T follicular helper cell (primary cell): ENCODE data around the gene OR51B6.
"Not testable (repeated sequence)": the region's sequence is repeated elsewhere in the genome, so short reads cannot be mapped to it uniquely, and the experiment has no call there.

Source experiments
- DNase-seq: peaks from one replicate; pipeline ENCODE4 v3.0.0-alpha.2; 2020; ENCODE audit warnings: low read depth

Gene OR51B6

DNA sequence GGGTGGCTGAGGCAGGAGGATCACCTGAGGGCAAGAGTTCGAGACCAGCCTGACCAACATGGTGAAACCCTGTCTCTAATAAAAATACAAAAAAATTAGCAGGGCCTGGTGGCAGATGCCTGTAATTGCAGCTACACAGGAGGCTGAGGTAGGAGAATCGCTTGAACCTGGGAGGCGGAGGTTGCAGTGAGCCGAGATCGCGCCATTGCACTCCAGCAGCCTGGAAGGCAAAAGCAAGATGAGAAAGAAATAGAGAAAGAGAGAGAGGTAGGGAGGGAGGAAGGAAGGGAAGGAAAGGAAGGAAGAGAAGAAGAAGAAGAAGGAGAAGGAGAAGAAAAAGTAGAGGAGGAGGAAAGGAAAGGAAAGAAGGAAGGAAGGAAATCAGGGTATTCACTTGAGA, 15.1 kb downstream of the OR51B6 start:
- DNase-seq = not testable (repeated sequence)

DNA sequence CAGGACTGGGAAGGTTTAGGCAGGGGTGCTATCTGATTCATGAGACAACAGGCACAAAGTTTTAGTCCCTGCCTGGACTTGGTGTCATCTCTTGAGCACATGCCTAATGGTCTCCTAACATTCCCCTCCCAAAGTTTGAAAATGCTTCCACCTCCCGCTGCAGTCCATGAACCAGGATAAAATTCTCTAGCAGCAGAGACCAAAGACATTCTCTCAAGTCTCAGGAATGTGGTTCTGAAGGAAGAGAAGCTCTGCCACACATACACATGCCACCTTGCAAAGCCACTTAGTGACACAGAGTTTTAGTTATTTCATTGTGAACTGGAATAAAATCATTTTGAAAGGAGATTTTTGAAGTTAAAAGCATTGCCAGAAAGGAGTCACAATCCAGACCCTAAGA, 15.5 kb downstream of the OR51B6 start:
- DNase-seq = no peak

DNA sequence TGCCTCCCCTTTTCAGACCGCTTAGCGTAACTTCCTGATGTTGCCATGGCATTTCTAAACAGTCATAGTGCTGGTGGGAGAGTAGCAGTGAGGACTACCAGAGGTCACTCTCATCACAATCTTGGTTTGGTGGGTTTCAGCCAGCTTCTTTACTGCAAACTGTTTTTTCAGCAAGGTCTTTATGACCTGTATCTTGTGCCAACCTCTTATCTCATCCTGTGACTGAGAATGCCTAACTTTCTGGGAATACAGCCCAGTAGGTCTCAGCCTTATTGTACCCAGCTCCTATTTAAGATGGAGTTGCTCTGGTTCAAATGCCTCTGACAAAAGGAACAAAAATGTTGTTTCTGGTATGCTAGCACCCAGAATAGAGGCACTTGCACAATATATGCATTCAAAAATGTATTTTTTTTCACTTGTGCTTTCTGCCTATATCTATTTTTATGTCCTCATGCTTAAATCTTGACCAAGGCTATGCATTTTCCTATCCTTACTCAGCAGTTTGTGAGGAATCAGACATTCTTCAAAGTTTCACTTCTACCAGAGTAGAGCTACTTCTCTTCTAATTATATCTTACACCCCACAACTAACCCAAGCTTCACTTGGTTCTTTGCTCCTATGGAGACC, 16.3 kb downstream of the OR51B6 start:
- DNase-seq = no peak

DNA sequence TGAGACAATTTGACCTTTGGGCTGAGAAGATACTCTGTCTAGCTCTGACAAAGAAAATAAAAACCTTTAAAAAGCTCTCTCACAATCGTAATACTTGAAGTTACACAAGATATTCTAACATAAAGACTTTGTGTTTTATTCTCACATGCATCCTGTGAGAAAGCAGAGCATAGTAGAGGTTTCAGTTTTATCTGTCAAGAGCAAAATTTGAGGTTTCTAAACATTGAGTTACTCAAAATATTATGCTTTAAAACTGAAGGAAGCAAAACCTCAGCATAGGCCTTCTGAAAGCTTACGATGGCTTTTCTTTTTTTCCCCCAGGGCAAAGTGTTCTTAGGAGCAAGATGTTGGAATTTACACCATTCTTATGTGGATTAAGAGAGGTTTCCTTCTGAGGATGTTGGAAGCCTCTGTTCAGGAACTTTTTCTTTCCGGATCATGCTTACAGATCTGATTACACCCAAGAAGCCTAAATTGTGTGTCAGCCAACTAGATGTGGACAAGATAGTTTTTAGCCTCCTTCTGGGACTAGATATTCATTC, 17.3 kb downstream of the OR51B6 start:
- no peak for DNase-seq

DNA sequence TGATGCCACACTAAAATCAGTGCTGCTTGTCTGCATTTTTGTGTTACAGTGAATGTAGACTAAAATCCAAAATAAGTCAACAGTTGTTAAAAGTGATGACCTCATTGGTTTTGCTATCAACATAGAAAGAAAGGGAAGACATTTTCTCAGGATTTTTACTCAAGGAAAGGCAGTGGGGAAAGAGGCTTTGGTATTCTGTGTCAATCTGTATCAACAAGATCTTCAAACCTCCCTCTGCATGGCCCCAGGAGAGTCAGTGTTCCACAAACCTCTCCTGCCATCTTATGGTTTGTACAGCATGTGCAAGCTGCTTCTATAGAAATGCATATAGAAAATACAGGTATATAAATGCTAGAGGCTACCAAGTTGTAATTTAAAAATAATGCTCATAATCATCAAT, 18.5 kb downstream of the OR51B6 start:
- DNase-seq = no peak

DNA sequence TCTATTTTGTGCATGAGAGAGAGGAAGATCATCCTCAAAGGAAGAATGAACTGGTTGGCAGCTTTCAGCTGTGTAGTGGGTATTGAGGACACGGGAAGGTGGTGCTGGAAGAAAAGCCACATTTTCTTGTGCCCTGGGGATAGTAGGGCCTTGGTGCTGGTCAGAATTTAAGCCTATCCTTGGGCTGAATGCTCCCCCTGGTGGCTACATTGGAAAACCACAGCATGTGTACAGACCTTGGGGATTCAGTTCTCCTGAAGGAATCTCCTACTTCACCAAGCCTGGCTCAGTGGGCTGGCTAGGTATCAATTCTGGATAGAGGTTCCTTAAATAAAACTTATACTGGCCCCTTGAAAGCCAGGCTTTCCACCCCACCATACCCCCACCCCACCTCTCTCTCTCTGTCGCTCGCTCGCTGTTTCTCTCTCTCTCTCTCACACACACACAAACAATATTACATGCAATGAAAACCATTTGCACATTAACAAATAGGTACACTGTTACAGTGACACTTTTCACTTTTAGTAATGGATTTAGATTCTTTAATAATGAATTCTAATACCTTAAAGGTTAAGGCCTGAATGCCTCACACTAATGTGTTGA, 29.5 kb downstream of the OR51B6 start:
- peak; percentile 0 for DNase-seq

DNA sequence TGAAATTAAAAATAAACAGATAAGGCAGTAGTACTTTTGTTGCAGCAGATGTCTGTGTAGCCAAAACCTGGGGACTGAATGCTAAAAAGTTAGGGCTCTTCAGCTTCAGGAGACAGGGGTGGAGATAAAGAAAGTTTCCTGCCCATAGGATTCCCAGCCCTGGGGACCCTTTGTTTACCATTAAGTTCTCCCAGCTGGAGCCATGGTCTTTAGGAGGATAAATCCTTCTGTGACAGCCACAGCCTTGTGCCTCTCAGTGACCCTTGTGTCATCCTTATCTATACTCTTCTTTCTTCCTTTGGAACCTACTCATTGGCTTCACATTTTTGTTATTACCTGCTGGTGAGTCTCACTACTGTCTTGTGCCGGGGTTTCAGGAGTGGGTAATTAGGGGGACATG, 32.3 kb downstream of the OR51B6 start, which contains the start of gene OR51M1:
TSS of gene OR51M1 (plus strand) at position 237 of the 400 bp plus-strand sequence. CDS start 5,587 bp downstream, outside the sequence.
- DNase-seq = no peak

DNA sequence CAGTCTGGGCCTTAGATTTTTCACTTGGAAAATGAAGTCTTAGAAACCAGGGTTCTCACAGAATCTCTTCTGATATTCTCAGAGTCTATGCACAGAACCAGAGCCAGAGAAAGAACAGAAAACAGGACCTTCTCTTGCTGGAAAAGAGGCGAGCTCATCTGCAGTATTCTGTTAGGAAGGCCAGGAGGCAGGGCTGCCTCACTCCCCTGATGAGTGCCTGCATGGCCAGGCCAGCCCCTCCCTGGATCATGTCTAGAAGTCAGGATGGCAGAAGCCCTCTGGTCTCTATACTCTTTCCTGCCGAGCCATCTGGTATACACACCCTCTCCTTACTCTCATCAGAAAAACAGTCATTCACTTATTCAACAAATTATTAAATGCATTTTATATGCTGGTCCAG, 33.0 kb downstream of the OR51B6 start:
- DNase-seq = no peak

DNA sequence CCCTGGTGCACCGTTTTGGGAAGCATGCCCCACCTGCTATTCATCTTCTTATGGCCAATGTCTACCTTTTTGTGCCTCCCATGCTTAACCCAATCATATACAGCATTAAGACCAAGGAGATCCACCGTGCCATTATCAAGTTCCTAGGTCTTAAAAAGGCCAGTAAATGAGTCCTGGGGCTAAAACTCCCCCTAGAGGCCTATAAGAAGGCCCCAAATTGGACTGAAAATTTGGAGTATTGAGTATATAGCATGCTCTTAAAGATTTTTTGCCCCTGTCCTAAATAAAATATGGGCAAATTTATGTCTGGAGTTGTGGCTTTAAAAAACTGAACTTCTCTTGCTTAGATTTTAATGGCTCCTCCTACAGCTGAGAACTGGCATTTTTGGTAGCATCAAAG, 38.9 kb downstream of the OR51B6 start:
- DNase-seq = no peak

DNA sequence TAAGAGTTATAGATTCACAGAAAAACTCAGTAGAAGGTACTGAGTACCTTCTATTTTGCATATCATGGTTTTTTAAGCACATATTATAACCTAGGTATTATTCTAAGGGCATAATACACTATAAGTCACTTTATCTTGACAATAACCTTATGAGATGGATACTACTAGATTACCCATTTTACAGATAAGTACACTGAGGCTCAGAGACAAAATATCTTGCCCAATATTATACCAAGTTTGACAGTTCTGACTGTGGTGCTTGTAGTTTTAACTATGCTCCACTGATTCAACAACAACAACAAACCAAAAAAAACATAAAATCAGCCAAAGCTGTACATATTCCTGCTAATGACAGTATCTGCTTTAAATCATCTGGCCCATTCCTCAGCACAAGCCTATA, 42.8 kb downstream of the OR51B6 start:
- DNase-seq = no peak

DNA sequence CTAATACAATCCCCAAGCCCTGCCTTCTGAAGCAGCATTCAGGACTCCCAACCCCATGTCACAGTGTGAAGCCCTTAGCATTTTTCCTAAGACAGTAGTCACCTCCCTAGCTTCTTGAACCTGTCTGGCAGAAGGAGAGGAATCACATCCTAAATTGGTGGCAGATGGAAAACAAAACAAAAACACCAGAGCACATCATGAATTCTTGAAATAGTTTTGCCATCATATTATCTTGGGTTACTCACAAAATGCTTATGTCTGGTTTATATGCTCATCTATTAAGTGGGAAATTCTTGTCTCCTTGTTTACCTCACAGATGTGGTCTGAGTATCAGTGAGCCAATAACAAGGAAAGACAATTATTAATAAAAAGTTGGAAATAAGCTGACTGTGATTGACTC, 47.6 kb downstream of the OR51B6 start:
- no peak for DNase-seq
